IMR-90 (cell line): ENCODE results near the gene SLFN12.
A peak's percentile ranks its signal among the peaks of the same experiment; 100 is the strongest.
"Not testable (repeated sequence)": the region's sequence is repeated elsewhere in the genome, so short reads cannot be mapped to it uniquely, and the experiment has no call there.

Experiments used
- BHLHE40 ChIP-seq: fragments of 150-350 bp; IDR thresholded peaks from 2 replicates; pipeline ENCODE4 v1.6.1; 2016; ENCODE audit warnings: mild to moderate bottlenecking, low read depth, low read length
- CTCF ChIP-seq: conservative IDR thresholded peaks from 2 replicates; pipeline ENCODE4 v1.5.1; 2012; ENCODE audit warnings: mild to moderate bottlenecking, low read depth, low read length, improper control_type of control experiment
- MAFK ChIP-seq: IDR thresholded peaks from 2 replicates; pipeline ENCODE4 v1.6.1; 2012; ENCODE audit warnings: low read depth, low read length, improper control_type of control experiment
- POLR2A ChIP-seq: IDR thresholded peaks from 2 replicates; pipeline ENCODE4 v1.6.1; 2012; ENCODE audit warnings: mild to moderate bottlenecking, low read depth, low read length
- RAD21 ChIP-seq: IDR thresholded peaks from 2 replicates; pipeline ENCODE4 v1.6.1; 2012; ENCODE audit warnings: low read length, improper control_type of control experiment
- RFX5 ChIP-seq: IDR thresholded peaks from 2 replicates; pipeline ENCODE4 v1.8.0; 2012; ENCODE audit warnings: low read depth, mild to moderate bottlenecking, low read length, moderate library complexity

GRCh38 chr17:35454035-35454434 is 21.7 kb upstream of the SLFN12 start:
- TF ChIP-seq CTCF, POLR2A, BHLHE40, RAD21, RFX5: not testable (repeated sequence)
- peak; percentile 30; the same call in 1 of the 2 replicates for TF ChIP-seq MAFK
